SK-N-SH treated with all-trans-retinoic acid at 6 μM for 48 hours (cell line): ENCODE measurements around the gene PLD5.
A peak's percentile ranks its signal among the peaks of the same experiment; 100 is the strongest.

Experiments
- ATAC-seq: fragments of 200-7000 bp; cut with Tn5 transposase; 3 replicates; pipeline ENCODE4 v1.9.1; 2020; ENCODE audit warnings: mild to moderate bottlenecking, moderate library complexity
- ARNTL ChIP-seq: fragments of 450-650 bp; formaldehyde crosslinking; IDR thresholded peaks from 2 replicates; pipeline ENCODE4 v1.5.0; 2020; ENCODE audit warnings: low read depth, mild to moderate bottlenecking, moderate library complexity, borderline replicate concordance
- CREB5 ChIP-seq: fragments of 250-450 bp; sonication (Bioruptor Pico); IDR thresholded peaks from 2 replicates; pipeline ENCODE4 v1.5.1; 2020; ENCODE audit warnings: low read depth, mild to moderate bottlenecking, moderate library complexity
- CSDC2 ChIP-seq: fragments of 250-450 bp; sonication (Bioruptor Pico); IDR thresholded peaks from 2 replicates; pipeline ENCODE4 v1.5.0; 2020; ENCODE audit warnings: mild to moderate bottlenecking, moderate library complexity
- CSRNP3 ChIP-seq: fragments of 250-450 bp; sonication (Bioruptor Pico); IDR thresholded peaks from 2 replicates; pipeline ENCODE4 v1.5.1; 2021; ENCODE audit warnings: mild to moderate bottlenecking, moderate library complexity
- GLIS3 ChIP-seq: fragments of 250-450 bp; sonication (Bioruptor Pico); IDR thresholded peaks from 2 replicates; pipeline ENCODE4 v1.5.0; 2020; ENCODE audit warnings: mild to moderate bottlenecking, moderate library complexity
- ISL1 ChIP-seq: fragments of 250-450 bp; sonication (Bioruptor Pico); IDR thresholded peaks from 2 replicates; pipeline ENCODE4 v2.1.2; 2022; ENCODE audit warnings: mild to moderate bottlenecking, moderate library complexity
- PATZ1 ChIP-seq: fragments of 250-450 bp; sonication (Bioruptor Pico); IDR thresholded peaks from 2 replicates; pipeline ENCODE4 v1.8.0; 2020; ENCODE audit warnings: mild to moderate bottlenecking, moderate library complexity, borderline replicate concordance
- POU6F1 ChIP-seq: fragments of 250-450 bp; sonication (Bioruptor Pico); IDR thresholded peaks from 2 replicates; pipeline ENCODE4 v1.8.0; 2021; ENCODE audit warnings: low read depth, mild to moderate bottlenecking, moderate library complexity, borderline replicate concordance
- PPARA ChIP-seq: fragments of 250-450 bp; sonication (Bioruptor Pico); IDR thresholded peaks from 2 replicates; pipeline ENCODE4 v1.5.0; 2020; ENCODE audit warnings: mild to moderate bottlenecking, borderline replicate concordance
- RARB ChIP-seq: fragments of 250-450 bp; sonication (Bioruptor Pico); IDR thresholded peaks from 2 replicates; pipeline ENCODE4 v1.8.0; 2021; ENCODE audit warnings: mild to moderate bottlenecking, moderate library complexity
- TCF4 ChIP-seq: fragments of 250-450 bp; sonication (Bioruptor Pico); IDR thresholded peaks from 2 replicates; pipeline ENCODE4 v1.8.0; 2021; ENCODE audit warnings: mild to moderate bottlenecking, moderate library complexity, borderline replicate concordance
- TOX ChIP-seq: fragments of 250-450 bp; sonication (Bioruptor Pico); IDR thresholded peaks from 2 replicates; pipeline ENCODE4 v1.8.0; 2021; ENCODE audit warnings: mild to moderate bottlenecking, moderate library complexity, borderline replicate concordance
- TSHZ2 ChIP-seq: fragments of 250-450 bp; sonication (Bioruptor Pico); IDR thresholded peaks from 2 replicates; pipeline ENCODE4 v1.5.0; 2020; ENCODE audit warnings: mild to moderate bottlenecking, moderate library complexity
- ZC3H10 ChIP-seq: fragments of 250-450 bp; sonication (Bioruptor Pico); IDR thresholded peaks from 2 replicates; pipeline ENCODE4 v1.5.1; 2021; ENCODE audit warnings: mild to moderate bottlenecking, moderate library complexity
- ZFP30 ChIP-seq: fragments of 450-650 bp; formaldehyde crosslinking; IDR thresholded peaks from 2 replicates; pipeline ENCODE4 v1.5.0; 2022; ENCODE audit warnings: mild to moderate bottlenecking, moderate library complexity
- ZNF565 ChIP-seq: fragments of 450-650 bp; formaldehyde crosslinking; conservative IDR thresholded peaks from 2 replicates; pipeline ENCODE4 v1.5.0; 2020; ENCODE audit warnings: low read depth, mild to moderate bottlenecking, moderate library complexity
- ZNF70 ChIP-seq: fragments of 450-650 bp; formaldehyde crosslinking; IDR thresholded peaks from 2 replicates; pipeline ENCODE4 v1.5.0; 2020; ENCODE audit warnings: mild to moderate bottlenecking, moderate library complexity

Gene PLD5

GRCh38 chr1:242524571-242525359 lies at the start of gene PLD5:
Gene PLD5 (minus strand): TSS chr1:242524697.
- ATAC-seq: peak; percentile 45
- TF ChIP-seq ZNF70 (CRISPR knock-in tag): no peak
- TF ChIP-seq GLIS3 (CRISPR knock-in tag): no peak
- TF ChIP-seq ZFP30: no peak
- TF ChIP-seq CSDC2 (CRISPR knock-in tag): no peak
- no peak for TF ChIP-seq RARB
- no peak for TF ChIP-seq POU6F1 (CRISPR knock-in tag)
- TF ChIP-seq ZC3H10 (CRISPR knock-in tag): no peak
- no peak for TF ChIP-seq TSHZ2

GRCh38 chr1:242569867-242570266 lies 45.4 kb upstream of the PLD5 start:
- TF ChIP-seq POU6F1 (CRISPR knock-in tag) (no peak), ISL1 (peak; percentile 42; the same call in 1 of the 2 replicates), ARNTL (no peak), CSRNP3 (CRISPR knock-in tag) (no peak), TCF4 (CRISPR knock-in tag) (no peak), RARB (no peak)

GRCh38 chr1:242568666-242569065 lies 44.2 kb upstream of the PLD5 start:
- no peak for ATAC-seq
- TF ChIP-seq PATZ1 (no peak), ZC3H10 (CRISPR knock-in tag) (no peak), RARB (no peak), ZNF565 (no peak), PPARA (no peak), GLIS3 (CRISPR knock-in tag) (no peak), TOX (CRISPR knock-in tag) (no peak), CSRNP3 (CRISPR knock-in tag) (no peak), CREB5 (CRISPR knock-in tag) (no peak)

More at GRCh38 chr1:242569867-242570266, 45.4 kb upstream of the PLD5 start:
- ATAC-seq: no peak
